GM12878 (cell line): ENCODE data around the gene LRRC75B. TPM values are rescaled to one million over a fixed set of nuclear protein-coding genes. Genes with fewer than 3 reads are reported as not detected.

Source experiments
- BMI1 ChIP-seq: fragments of 450-650 bp; IDR thresholded peaks from 2 replicates; pipeline ENCODE4 v1.6.1; 2016; ENCODE audit warnings: mild to moderate bottlenecking, moderate library complexity, borderline replicate concordance
- CHD1 ChIP-seq: IDR thresholded peaks from 2 replicates; pipeline ENCODE4 v1.6.1; 2012; ENCODE audit warnings: low read depth, low read length, improper control_type of control experiment
- EGR1 ChIP-seq, 2 experiments: IDR thresholded peaks; 1 replicate in 1 of 2; 2 replicates in 1 of 2; pipeline ENCODE4 v1.6.1; 2011 to 2012; ENCODE audit warnings: low read depth in 2 of 2, low read length in 2 of 2, borderline replicate concordance in 1 of 2, mild to moderate bottlenecking in 1 of 2, moderate library complexity in 1 of 2
- MTA2 ChIP-seq: fragments of 450-650 bp; IDR thresholded peaks from 2 replicates; pipeline ENCODE4 v1.6.1; 2016; ENCODE audit warnings: low read depth, mild to moderate bottlenecking, moderate library complexity
- NKRF ChIP-seq: fragments of 450-650 bp; conservative IDR thresholded peaks from 2 replicates; pipeline ENCODE4 v1.6.1; 2017; ENCODE audit warnings: mild to moderate bottlenecking, moderate library complexity
- NR2C2 ChIP-seq: IDR thresholded peaks from 2 replicates; pipeline ENCODE4 v1.6.1; 2011; ENCODE audit warnings: borderline replicate concordance, low read depth; ENCODE audit not compliant: control insufficient read depth, insufficient read length
- NR2F1 ChIP-seq: fragments of 450-650 bp; conservative IDR thresholded peaks from 2 replicates; pipeline ENCODE4 v1.6.1; 2017; ENCODE audit warnings: mild to moderate bottlenecking
- PAX8 ChIP-seq: fragments of 450-650 bp; IDR thresholded peaks from 2 replicates; pipeline ENCODE4 v1.6.1; 2017; ENCODE audit warnings: mild to moderate bottlenecking, moderate library complexity
- POLR2AphosphoS5 ChIP-seq: IDR thresholded peaks from 2 replicates; pipeline ENCODE4 v1.6.1; 2011; ENCODE audit warnings: mild to moderate bottlenecking, low read length, inconsistent platforms
- RB1 ChIP-seq: fragments of 450-650 bp; formaldehyde crosslinking; IDR thresholded peaks from 2 replicates; pipeline ENCODE4 v1.6.1; 2017; ENCODE audit warnings: mild to moderate bottlenecking, borderline replicate concordance
- SMAD1 ChIP-seq: fragments of 450-650 bp; IDR thresholded peaks from 2 replicates; pipeline ENCODE4 v1.6.1; 2018; ENCODE audit warnings: mild to moderate bottlenecking, low read depth; ENCODE audit not compliant: partially characterized antibody
- SP1 ChIP-seq: IDR thresholded peaks from one replicate; pipeline ENCODE4 v1.6.1; 2011; ENCODE audit warnings: low read depth, low read length
- STAT1 ChIP-seq: fragments of 450-650 bp; conservative IDR thresholded peaks from 2 replicates; pipeline ENCODE4 v1.6.1; 2014; ENCODE audit warnings: antibody characterized with exemption, mild to moderate bottlenecking
- SUPT20H ChIP-seq: IDR thresholded peaks from 2 replicates; pipeline ENCODE4 v1.6.1; 2011; ENCODE audit warnings: low read depth, mild to moderate bottlenecking, low read length, moderate library complexity, borderline replicate concordance; ENCODE audit not compliant: control insufficient read depth
- polyA plus RNA-seq, 11 experiments: library from polyadenylated mRNA; depleted of rRNA in 4 of 11; unstranded in 6 of 11; stranded (reverse) in 5 of 11; fragments of >200 nt; fragmentation: Nextera tagmentation in 4 of 11; fragmentation: Illumina TruSeq in 1 of 11; extraction: Ambion mirVana in 4 of 11; extraction: Trizol in 1 of 11; gene quantifications; 1 replicate in 1 of 11; 2 replicates in 10 of 11; pipeline versions ENCODE4 v1.2.1 to v1.2.3, GENCODE V29; 2011 to 2016; ENCODE audit warnings: inconsistent platforms in 2 of 11, missing spikeins in 2 of 11, low read depth in 1 of 11
- total RNA-seq, 4 experiments: library from RNA; depleted of rRNA in 3 of 4; stranded (reverse); fragments of >200 nt in 3 of 4; fragmentation: Illumina TruSeq in 1 of 4; extraction: Trizol in 1 of 4; gene quantifications; 2 replicates each; pipeline versions ENCODE4 v1.2.1 to v1.2.3, GENCODE V29; 2013 to 2021
- TF ChIP-seq, protein P1 (sequence below): IDR thresholded peaks from 2 replicates; pipeline ENCODE4 v1.6.1; 2011; ENCODE audit warnings: borderline replicate concordance, low read depth, mild to moderate bottlenecking, moderate library complexity, mixed read lengths, low read length; ENCODE audit not compliant: insufficient read depth; ENCODE audit errors: extremely low read length
- TF ChIP-seq, protein P2 (sequence below): IDR thresholded peaks from 2 replicates; pipeline ENCODE4 v1.6.1; 2011; ENCODE audit warnings: low read depth, low read length, improper control_type of control experiment, borderline replicate concordance
- TF ChIP-seq, protein P3 (sequence below): fragments of 450-650 bp; IDR thresholded peaks from 2 replicates; pipeline ENCODE4 v1.6.1; 2017; ENCODE audit warnings: mild to moderate bottlenecking, moderate library complexity
- TF ChIP-seq, protein P4 (sequence below): IDR thresholded peaks from 2 replicates; pipeline ENCODE4 v1.6.1; 2012; ENCODE audit warnings: low read depth, low read length, improper control_type of control experiment

LRRC75B gene
- total and polyA plus RNA-seq, 10 of the 15 experiments (the other 5 are each of a cell fraction or from before 2014, with no cell fraction given) = 0.09 to 0.98 (median 0.11) TPM; not detected in 3

- TF ChIP-seq NKRF (peak; percentile 88; the same call in 1 of the 2 replicates), EGR1 (IDR thresholded peaks at IDR 0.05; ENCODE audit: borderline replicate concordance in 1 of 2, low read depth in 2 of 2, low read length in 2 of 2) (peak; percentile 31 to 92), SP1 (peak; percentile 85), RB1 (peak; percentile 98; the same call in 1 of the 2 replicates), NR2F1 (peak; percentile 67), CHD1 (no peak), POLR2AphosphoS5 (peak; percentile 86), SMAD1 (no peak), BMI1 (no peak), SUPT20H (no peak), STAT1 (peak; percentile 93; the same call in 1 of the 2 replicates), NR2C2 (no peak), PAX8 (no peak), MTA2 (peak; percentile 57; the same call in 1 of the 2 replicates)
- TF ChIP-seq, protein P1, sequence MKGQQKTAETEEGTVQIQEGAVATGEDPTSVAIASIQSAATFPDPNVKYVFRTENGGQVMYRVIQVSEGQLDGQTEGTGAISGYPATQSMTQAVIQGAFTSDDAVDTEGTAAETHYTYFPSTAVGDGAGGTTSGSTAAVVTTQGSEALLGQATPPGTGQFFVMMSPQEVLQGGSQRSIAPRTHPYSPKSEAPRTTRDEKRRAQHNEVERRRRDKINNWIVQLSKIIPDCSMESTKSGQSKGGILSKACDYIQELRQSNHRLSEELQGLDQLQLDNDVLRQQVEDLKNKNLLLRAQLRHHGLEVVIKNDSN = no peak
- TF ChIP-seq, protein P2, sequence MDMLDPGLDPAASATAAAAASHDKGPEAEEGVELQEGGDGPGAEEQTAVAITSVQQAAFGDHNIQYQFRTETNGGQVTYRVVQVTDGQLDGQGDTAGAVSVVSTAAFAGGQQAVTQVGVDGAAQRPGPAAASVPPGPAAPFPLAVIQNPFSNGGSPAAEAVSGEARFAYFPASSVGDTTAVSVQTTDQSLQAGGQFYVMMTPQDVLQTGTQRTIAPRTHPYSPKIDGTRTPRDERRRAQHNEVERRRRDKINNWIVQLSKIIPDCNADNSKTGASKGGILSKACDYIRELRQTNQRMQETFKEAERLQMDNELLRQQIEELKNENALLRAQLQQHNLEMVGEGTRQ = no peak
- TF ChIP-seq, protein P3, sequence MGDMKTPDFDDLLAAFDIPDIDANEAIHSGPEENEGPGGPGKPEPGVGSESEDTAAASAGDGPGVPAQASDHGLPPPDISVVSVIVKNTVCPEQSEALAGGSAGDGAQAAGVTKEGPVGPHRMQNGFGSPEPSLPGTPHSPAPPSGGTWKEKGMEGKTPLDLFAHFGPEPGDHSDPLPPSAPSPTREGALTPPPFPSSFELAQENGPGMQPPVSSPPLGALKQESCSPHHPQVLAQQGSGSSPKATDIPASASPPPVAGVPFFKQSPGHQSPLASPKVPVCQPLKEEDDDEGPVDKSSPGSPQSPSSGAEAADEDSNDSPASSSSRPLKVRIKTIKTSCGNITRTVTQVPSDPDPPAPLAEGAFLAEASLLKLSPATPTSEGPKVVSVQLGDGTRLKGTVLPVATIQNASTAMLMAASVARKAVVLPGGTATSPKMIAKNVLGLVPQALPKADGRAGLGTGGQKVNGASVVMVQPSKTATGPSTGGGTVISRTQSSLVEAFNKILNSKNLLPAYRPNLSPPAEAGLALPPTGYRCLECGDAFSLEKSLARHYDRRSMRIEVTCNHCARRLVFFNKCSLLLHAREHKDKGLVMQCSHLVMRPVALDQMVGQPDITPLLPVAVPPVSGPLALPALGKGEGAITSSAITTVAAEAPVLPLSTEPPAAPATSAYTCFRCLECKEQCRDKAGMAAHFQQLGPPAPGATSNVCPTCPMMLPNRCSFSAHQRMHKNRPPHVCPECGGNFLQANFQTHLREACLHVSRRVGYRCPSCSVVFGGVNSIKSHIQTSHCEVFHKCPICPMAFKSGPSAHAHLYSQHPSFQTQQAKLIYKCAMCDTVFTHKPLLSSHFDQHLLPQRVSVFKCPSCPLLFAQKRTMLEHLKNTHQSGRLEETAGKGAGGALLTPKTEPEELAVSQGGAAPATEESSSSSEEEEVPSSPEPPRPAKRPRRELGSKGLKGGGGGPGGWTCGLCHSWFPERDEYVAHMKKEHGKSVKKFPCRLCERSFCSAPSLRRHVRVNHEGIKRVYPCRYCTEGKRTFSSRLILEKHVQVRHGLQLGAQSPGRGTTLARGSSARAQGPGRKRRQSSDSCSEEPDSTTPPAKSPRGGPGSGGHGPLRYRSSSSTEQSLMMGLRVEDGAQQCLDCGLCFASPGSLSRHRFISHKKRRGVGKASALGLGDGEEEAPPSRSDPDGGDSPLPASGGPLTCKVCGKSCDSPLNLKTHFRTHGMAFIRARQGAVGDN = no peak; the same call in 1 of the 2 replicates
- TF ChIP-seq, protein P4, sequence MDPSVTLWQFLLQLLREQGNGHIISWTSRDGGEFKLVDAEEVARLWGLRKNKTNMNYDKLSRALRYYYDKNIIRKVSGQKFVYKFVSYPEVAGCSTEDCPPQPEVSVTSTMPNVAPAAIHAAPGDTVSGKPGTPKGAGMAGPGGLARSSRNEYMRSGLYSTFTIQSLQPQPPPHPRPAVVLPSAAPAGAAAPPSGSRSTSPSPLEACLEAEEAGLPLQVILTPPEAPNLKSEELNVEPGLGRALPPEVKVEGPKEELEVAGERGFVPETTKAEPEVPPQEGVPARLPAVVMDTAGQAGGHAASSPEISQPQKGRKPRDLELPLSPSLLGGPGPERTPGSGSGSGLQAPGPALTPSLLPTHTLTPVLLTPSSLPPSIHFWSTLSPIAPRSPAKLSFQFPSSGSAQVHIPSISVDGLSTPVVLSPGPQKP = peak; percentile 82
Observed at GRCh38 chr22:24555165-24556039, 37.5 kb downstream of the LRRC75B start, which contains the start of gene SNRPD3 (continued).
